ENCODE data around the gene GIMAP1. TPM values are rescaled to one million over a fixed set of nuclear protein-coding genes. Genes with fewer than 3 reads are reported as not detected.

GIMAP1 gene
- total and polyA plus RNA-seq, 7 donors: 1.8 to 3.9 (median 3.3) TPM

GRCh38 chr7:150755473-150756099 lies 39.2 kb downstream of the GIMAP1 start:
- Histone ChIP-seq H3K27me3 (ENCODE audit: insufficient read depth in 3 of 3, low read length in 2 of 3) (no peaks in the 10 kb centered on the region), H3K27ac (no peak overlapping the region), H3K36me3 (ENCODE audit: insufficient read depth in 1 of 2, low read depth in 1 of 2) (no peaks in the 10 kb centered on the region), H3K4me1 (no peaks in the 10 kb centered on the region), H3K9me3 (no peaks in the 10 kb centered on the region), H3K4me3 (no peak overlapping the region)
- 45 to 71% (median 52%) methylated on average over 4 of the region's 4 CpGs for WGBS, 3 donors
- ATAC-seq: peak in 1 of 4 donors; percentile 19
- TF ChIP-seq CTCF (IDR thresholded peaks at IDR 0.05): no peak
- intact Hi-C loops (cut with DNase I): loop anchor here in 1 of 2 donors (5.0 kb wide), 1 partner anchor 308 kb away; no protein-coding TSS in a partner anchor
- no peak for DNase-seq

- Histone ChIP-seq H3K36me3 (ENCODE audit: insufficient read depth in 1 of 2, low read depth in 1 of 2) (no peaks in the 10 kb centered on the region), H3K4me1 (no peaks in the 10 kb centered on the region), H3K27ac (no peak overlapping the region), H3K9me3 (no peaks in the 10 kb centered on the region), H3K27me3 (ENCODE audit: insufficient read depth in 3 of 3, low read length in 2 of 3) (no peaks in the 10 kb centered on the region), H3K4me3 (no peak overlapping the region)
- DNase-seq: no peak
- TF ChIP-seq CTCF (IDR thresholded peaks at IDR 0.05): no peak
- 36 to 43% (median 38%) methylated on average over 3 of the region's 3 CpGs for WGBS, 3 donors
- intact Hi-C loops (cut with DNase I): loop anchor here in 1 of 2 donors (5.0 kb wide), 1 partner anchor 309 kb away; no protein-coding TSS in a partner anchor
- no peak for ATAC-seq
Measured at GRCh38 chr7:150756166-150756565, 39.8 kb downstream of the GIMAP1 start.

GRCh38 chr7:150756858-150757257 lies 40.4 kb downstream of the GIMAP1 start:
- DNase-seq (no peak), ATAC-seq (no peak)
- H3K27ac ChIP-seq: no peak overlapping the region
- H3K36me3 ChIP-seq (ENCODE audit: insufficient read depth in 1 of 2, low read depth in 1 of 2): no peaks in the 10 kb centered on the region
- WGBS, 3 donors: 41 to 50% (median 49%) methylated on average over 1 of the region's 1 CpG
- no peaks in the 10 kb centered on the region for H3K27me3 ChIP-seq (ENCODE audit: insufficient read depth in 3 of 3, low read length in 2 of 3)
- H3K9me3 ChIP-seq: no peaks in the 10 kb centered on the region
- TF ChIP-seq CTCF (IDR thresholded peaks at IDR 0.05): peak; percentile 17
- intact Hi-C loops (cut with DNase I): loop anchor here in 1 of 2 donors (5.0 kb wide), 1 partner anchor 310 kb away; no protein-coding TSS in a partner anchor
- no peak overlapping the region for H3K4me3 ChIP-seq
- H3K4me1 ChIP-seq: no peaks in the 10 kb centered on the region

- TF ChIP-seq CTCF (IDR thresholded peaks at IDR 0.05): no peak
- Histone ChIP-seq H3K9me3 (no peaks in the 10 kb centered on the region), H3K27ac (no peak overlapping the region), H3K4me1 (no peaks in the 10 kb centered on the region), H3K4me3 (no peak overlapping the region), H3K36me3 (ENCODE audit: insufficient read depth in 1 of 2, low read depth in 1 of 2) (no peaks in the 10 kb centered on the region), H3K27me3 (ENCODE audit: insufficient read depth in 3 of 3, low read length in 2 of 3) (no peaks in the 10 kb centered on the region)
- DNase-seq (no peak), ATAC-seq (no peak)
- WGBS, 3 donors: 62 to 76% (median 69%) methylated on average over 1 of the region's 1 CpG
- intact Hi-C loops (cut with DNase I): loop anchor here in 1 of 2 donors (5.0 kb wide), 1 partner anchor 312 kb away; no protein-coding TSS in a partner anchor
Measured at GRCh38 chr7:150759479-150759878, 43.1 kb downstream of the GIMAP1 start.

- Histone ChIP-seq H3K27me3 (ENCODE audit: insufficient read depth in 3 of 3, low read length in 2 of 3) (no peaks in the 10 kb centered on the region), H3K4me1 (no peaks in the 10 kb centered on the region), H3K36me3 (ENCODE audit: insufficient read depth in 1 of 2, low read depth in 1 of 2) (no peaks in the 10 kb centered on the region), H3K4me3 (no peak overlapping the region), H3K27ac (no peak overlapping the region), H3K9me3 (no peaks in the 10 kb centered on the region)
- TF ChIP-seq CTCF (IDR thresholded peaks at IDR 0.05): no peak
- intact Hi-C loops (cut with DNase I): no loop called here
- ATAC-seq (no peak), DNase-seq (no peak)
Measured at GRCh38 chr7:150766334-150766709, 49.9 kb downstream of the GIMAP1 start.
